SK-N-SH (cell line): ENCODE measurements around the gene TRAF3IP1. TPM values are rescaled to one million over a fixed set of nuclear protein-coding genes. Genes with fewer than 3 reads are reported as not detected.

ENCODE experiments used
- CTCF ChIA-PET: fragments of 300-600, 350-600 bp; formaldehyde crosslinking; extraction: SDS; loops from one replicate; lab custom pipeline; 2021; lab: Yijun Ruan, JAX
- POLR2A ChIA-PET: fragments of 350-600 bp; sonication (Branson Sonifier 250); formaldehyde crosslinking; extraction: SDS; loops from one replicate; lab custom pipeline; 2020; ENCODE audit warnings: antibody characterized with exemption, inconsistent platforms; lab: Yijun Ruan, JAX
- DNase-seq: peaks from one replicate; pipeline ENCODE4 v3.0.0; 2012
- H2AFZ ChIP-seq: fragments of 200-600 bp; sonication (generic); 2 replicates; pipeline ENCODE4 v1.8.1; 2016; ENCODE audit warnings: antibody characterized with exemption, mild to moderate bottlenecking, low read depth
- H3F3A ChIP-seq: fragments of 200-600 bp; sonication (generic); replicated peaks from 2 replicates; pipeline ENCODE3; 2016; ENCODE audit warnings: antibody characterized with exemption, mild to moderate bottlenecking; ENCODE audit not compliant: insufficient read depth
- H3K27ac ChIP-seq, 2 experiments: fragments of 200-500 bp in 1 of 2; fragments of 200-600 bp in 1 of 2; sonication (Bioruptor generic) in 1 of 2; sonication (generic), shearing (Covaris generic) in 1 of 2; 2 replicates each; pipeline versions ENCODE4 v1.5.1 to v1.6.1; 2014 to 2016; ENCODE audit warnings: low read depth in 2 of 2, inconsistent platforms in 1 of 2, low read length in 1 of 2, mild to moderate bottlenecking in 1 of 2, mixed read lengths in 1 of 2
- H3K27me3 ChIP-seq: fragments of 200-600 bp; sonication (generic), shearing (Covaris generic); 2 replicates; pipeline ENCODE4 v1.6.1; 2016; ENCODE audit warnings: mixed run types; ENCODE audit not compliant: insufficient read depth
- H3K36me3 ChIP-seq, 2 experiments: fragments of 200-500 bp in 1 of 2; fragments of 200-600 bp in 1 of 2; sonication (Bioruptor generic) in 1 of 2; sonication (generic) in 1 of 2; replicated peaks in 1 of 2; 2 replicates each; pipeline versions ENCODE3 to v1.5.1; 2014 to 2016; ENCODE audit warnings: low read length in 1 of 2, mild to moderate bottlenecking in 1 of 2; ENCODE audit not compliant: insufficient read depth in 2 of 2, control insufficient read depth in 1 of 2
- H3K4me1 ChIP-seq, 2 experiments: fragments of 200-500 bp in 1 of 2; fragments of 200-600 bp in 1 of 2; sonication (Bioruptor generic) in 1 of 2; sonication (generic), shearing (Covaris generic) in 1 of 2; 2 replicates each; pipeline versions ENCODE4 v1.5.1 to v1.6.1; 2014 to 2016; ENCODE audit warnings: low read depth in 1 of 2, low read length in 1 of 2, mixed run types in 1 of 2; ENCODE audit not compliant: insufficient read depth in 2 of 2, control insufficient read depth in 1 of 2
- H3K4me2 ChIP-seq: fragments of 200-600 bp; sonication (generic), shearing (Covaris generic); 2 replicates; pipeline ENCODE4 v1.6.1; 2017; ENCODE audit warnings: mixed run types
- H3K4me3 ChIP-seq, 2 experiments: fragments of 200-500 bp in 1 of 2; fragments of 200-600 bp in 1 of 2; sonication (Bioruptor generic) in 1 of 2; sonication (generic), shearing (Covaris generic) in 1 of 2; 2 replicates each; pipeline versions ENCODE4 v1.5.1 to v1.8.1; 2014 to 2016; ENCODE audit warnings: low read depth in 2 of 2, inconsistent platforms in 1 of 2, low read length in 1 of 2, mild to moderate bottlenecking in 1 of 2, mixed read lengths in 1 of 2, moderate library complexity in 1 of 2
- H3K79me2 ChIP-seq: fragments of 200-600 bp; sonication (generic); 2 replicates; pipeline ENCODE4 v1.8.1; 2017; ENCODE audit warnings: mild to moderate bottlenecking; ENCODE audit not compliant: insufficient read depth
- H3K9ac ChIP-seq: fragments of 200-600 bp; sonication (generic); 2 replicates; pipeline ENCODE4 v1.6.1; 2017; ENCODE audit warnings: mixed run types
- H3K9me2 ChIP-seq: fragments of 200-600 bp; sonication (generic); 2 replicates; pipeline ENCODE4 v1.6.1; 2017; ENCODE audit warnings: mixed run types
- H3K9me3 ChIP-seq: fragments of 200-600 bp; sonication (generic); 2 replicates; pipeline ENCODE4 v1.6.1; 2017; ENCODE audit warnings: mixed run types, mild to moderate bottlenecking, moderate library complexity
- H4K20me1 ChIP-seq: fragments of 200-600 bp; sonication (generic); 2 replicates; pipeline ENCODE4 v1.6.1; 2017; ENCODE audit warnings: mild to moderate bottlenecking, mixed run types; ENCODE audit not compliant: insufficient read depth
- CHD2 ChIP-seq: fragments of 150-350 bp; IDR thresholded peaks from 2 replicates; pipeline ENCODE4 v1.6.1; 2018; ENCODE audit warnings: low read length; ENCODE audit not compliant: partially characterized antibody
- CTCF ChIP-seq: fragments of 200-600 bp; sonication (generic); IDR thresholded peaks from 2 replicates; pipeline ENCODE4 v1.6.1; 2017; ENCODE audit warnings: antibody characterized with exemption, mild to moderate bottlenecking, moderate library complexity
- ELF1 ChIP-seq: IDR thresholded peaks from 2 replicates; pipeline ENCODE4 v1.4.0; 2012
- EP300 ChIP-seq, 2 experiments: IDR thresholded peaks; 2 replicates each; pipeline versions ENCODE4 v1.4.0 to v1.6.1; 2012; ENCODE audit warnings: borderline replicate concordance in 1 of 2, low read depth in 1 of 2, low read length in 1 of 2
- EZH2phosphoT487 ChIP-seq: fragments of 200-600 bp; sonication (generic); IDR thresholded peaks from 2 replicates; pipeline ENCODE4 v1.6.1; 2017; ENCODE audit warnings: low read depth, mixed run types, mild to moderate bottlenecking, antibody characterized with exemption, moderate library complexity, borderline replicate concordance
- FOXJ3 ChIP-seq: sonication (generic); formaldehyde crosslinking; IDR thresholded peaks from 2 replicates; pipeline ENCODE4 v1.5.1; 2020; ENCODE audit warnings: mild to moderate bottlenecking, missing genetic modification reagents
- FOXM1 ChIP-seq: IDR thresholded peaks from 2 replicates; pipeline ENCODE4 v1.4.0; 2012; ENCODE audit warnings: low read depth, mild to moderate bottlenecking
- GABPA ChIP-seq: IDR thresholded peaks from 2 replicates; pipeline ENCODE4 v1.4.0; 2012; ENCODE audit warnings: low read depth, mild to moderate bottlenecking
- GATA2 ChIP-seq: sonication (generic); formaldehyde crosslinking; IDR thresholded peaks from 2 replicates; pipeline ENCODE4 v1.5.0; 2020; ENCODE audit warnings: mild to moderate bottlenecking, missing genetic modification reagents
- IRF3 ChIP-seq: fragments of 150-350 bp; IDR thresholded peaks from 2 replicates; pipeline ENCODE4 v1.6.1; 2016; ENCODE audit warnings: mild to moderate bottlenecking, low read depth, low read length
- MEF2A ChIP-seq: IDR thresholded peaks from 2 replicates; pipeline ENCODE4 v1.4.0; 2012; ENCODE audit warnings: low read depth, borderline replicate concordance
- NFIC ChIP-seq: IDR thresholded peaks from 2 replicates; pipeline ENCODE4 v1.4.0; 2012; ENCODE audit warnings: borderline replicate concordance
- NRF1 ChIP-seq: IDR thresholded peaks from 2 replicates; pipeline ENCODE4 v1.6.1; 2012; ENCODE audit warnings: low read depth, mild to moderate bottlenecking, low read length
- POLR2AphosphoS5 ChIP-seq: IDR thresholded peaks from 2 replicates; pipeline ENCODE4 v1.6.1; 2012; ENCODE audit warnings: low read depth, low read length
- RAD21 ChIP-seq: IDR thresholded peaks from 2 replicates; pipeline ENCODE4 v1.6.1; 2012; ENCODE audit warnings: mild to moderate bottlenecking, low read length
- RFX5 ChIP-seq: IDR thresholded peaks from 2 replicates; pipeline ENCODE4 v1.6.1; 2012; ENCODE audit warnings: mild to moderate bottlenecking, improper control_type of control experiment, low read length
- TAF1 ChIP-seq: IDR thresholded peaks from 2 replicates; pipeline ENCODE4 v1.6.1; 2012; ENCODE audit warnings: low read depth, mild to moderate bottlenecking, low read length, moderate library complexity, borderline replicate concordance
- TCF12 ChIP-seq: IDR thresholded peaks from 2 replicates; pipeline ENCODE4 v1.4.0; 2012
- YY1 ChIP-seq: IDR thresholded peaks from 2 replicates; pipeline ENCODE4 v1.4.0; 2012; ENCODE audit warnings: low read depth, mild to moderate bottlenecking
- WGBS: methylation state at CpG from one replicate; pipeline ENCODE4 v1.1.6; 2017; ENCODE audit warnings: low lambda C conversion rate; 5-methylcytosine and 5-hydroxymethylcytosine counted together
- polyA plus RNA-seq, 3 experiments: library from polyadenylated mRNA; depleted of rRNA; stranded (reverse); fragments of >200 nt; gene quantifications; 2 replicates each; pipeline ENCODE4 v1.2.3, GENCODE V29; 2012
- TF ChIP-seq, protein P1 (sequence below): IDR thresholded peaks from 2 replicates; pipeline ENCODE4 v1.4.0; 2012; ENCODE audit warnings: low read depth, borderline replicate concordance
- TF ChIP-seq, protein P2 (sequence below): IDR thresholded peaks from 2 replicates; pipeline ENCODE4 v1.4.0; 2012; ENCODE audit warnings: low read depth
- TF ChIP-seq, protein P3 (sequence below): IDR thresholded peaks from 2 replicates; pipeline ENCODE4 v1.4.0; 2012; ENCODE audit warnings: low read depth, borderline replicate concordance

The TRAF3IP1 gene
- polyA plus RNA-seq, 1 of the 3 experiments (the other 2 are of a cell fraction): 15.0 TPM

DNA sequence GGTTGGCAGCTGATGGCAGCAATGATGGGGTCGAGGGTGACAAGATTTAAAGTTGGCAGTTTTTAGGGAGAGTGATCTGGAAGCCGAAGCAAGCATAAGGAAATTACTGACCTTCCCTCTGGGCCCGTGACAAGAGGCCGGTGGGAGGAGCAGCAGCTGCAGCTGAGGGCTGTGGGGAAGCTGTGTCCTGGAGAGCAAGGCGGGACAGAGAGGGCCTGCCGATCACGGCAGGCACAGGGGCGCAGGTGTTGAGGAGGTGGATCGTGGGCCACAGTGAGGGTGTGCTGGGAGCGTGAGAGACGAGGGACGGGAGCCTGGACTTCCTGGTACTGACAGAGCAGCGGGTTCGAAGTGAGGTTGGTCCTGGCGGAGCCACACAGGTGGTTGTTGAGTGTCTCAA is 31.0 kb downstream of the TRAF3IP1 start (continued):
- TF ChIP-seq, protein P1, sequence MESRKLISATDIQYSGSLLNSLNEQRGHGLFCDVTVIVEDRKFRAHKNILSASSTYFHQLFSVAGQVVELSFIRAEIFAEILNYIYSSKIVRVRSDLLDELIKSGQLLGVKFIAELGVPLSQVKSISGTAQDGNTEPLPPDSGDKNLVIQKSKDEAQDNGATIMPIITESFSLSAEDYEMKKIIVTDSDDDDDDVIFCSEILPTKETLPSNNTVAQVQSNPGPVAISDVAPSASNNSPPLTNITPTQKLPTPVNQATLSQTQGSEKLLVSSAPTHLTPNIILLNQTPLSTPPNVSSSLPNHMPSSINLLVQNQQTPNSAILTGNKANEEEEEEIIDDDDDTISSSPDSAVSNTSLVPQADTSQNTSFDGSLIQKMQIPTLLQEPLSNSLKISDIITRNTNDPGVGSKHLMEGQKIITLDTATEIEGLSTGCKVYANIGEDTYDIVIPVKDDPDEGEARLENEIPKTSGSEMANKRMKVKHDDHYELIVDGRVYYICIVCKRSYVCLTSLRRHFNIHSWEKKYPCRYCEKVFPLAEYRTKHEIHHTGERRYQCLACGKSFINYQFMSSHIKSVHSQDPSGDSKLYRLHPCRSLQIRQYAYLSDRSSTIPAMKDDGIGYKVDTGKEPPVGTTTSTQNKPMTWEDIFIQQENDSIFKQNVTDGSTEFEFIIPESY: no peak
- no peak for TF ChIP-seq IRF3
- TF ChIP-seq, all 33 proteins: peak for 0

GRCh38 chr2:238352361-238352760 is 32.0 kb downstream of the TRAF3IP1 start:
- POLR2A ChIA-PET: no interaction called here
- TF ChIP-seq ELF1: no peak
- no peak for TF ChIP-seq EP300 (IDR thresholded peaks at IDR 0.05; ENCODE audit: borderline replicate concordance in 1 of 2, low read depth in 1 of 2, low read length in 1 of 2)
- no peak for TF ChIP-seq RAD21
- no peak for TF ChIP-seq CTCF
- no peak for TF ChIP-seq TAF1
- no peak for TF ChIP-seq CHD2
- no peak for TF ChIP-seq FOXJ3 (CRISPR knock-in tag)
- TF ChIP-seq FOXM1: no peak
- TF ChIP-seq RFX5: no peak
- TF ChIP-seq GABPA: no peak
- TF ChIP-seq, protein P2, sequence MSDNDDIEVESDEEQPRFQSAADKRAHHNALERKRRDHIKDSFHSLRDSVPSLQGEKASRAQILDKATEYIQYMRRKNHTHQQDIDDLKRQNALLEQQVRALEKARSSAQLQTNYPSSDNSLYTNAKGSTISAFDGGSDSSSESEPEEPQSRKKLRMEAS: no peak
- TF ChIP-seq MEF2A: no peak
- no peak for TF ChIP-seq NRF1
- no peak for TF ChIP-seq GATA2 (CRISPR knock-in tag)
- TF ChIP-seq EZH2phosphoT487: no peak
- no peak for TF ChIP-seq YY1
- no peak for TF ChIP-seq NFIC
- TF ChIP-seq, protein P3, sequence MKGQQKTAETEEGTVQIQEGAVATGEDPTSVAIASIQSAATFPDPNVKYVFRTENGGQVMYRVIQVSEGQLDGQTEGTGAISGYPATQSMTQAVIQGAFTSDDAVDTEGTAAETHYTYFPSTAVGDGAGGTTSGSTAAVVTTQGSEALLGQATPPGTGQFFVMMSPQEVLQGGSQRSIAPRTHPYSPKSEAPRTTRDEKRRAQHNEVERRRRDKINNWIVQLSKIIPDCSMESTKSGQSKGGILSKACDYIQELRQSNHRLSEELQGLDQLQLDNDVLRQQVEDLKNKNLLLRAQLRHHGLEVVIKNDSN: no peak
- TF ChIP-seq TCF12: no peak
- TF ChIP-seq POLR2AphosphoS5: no peak
- Histone ChIP-seq H2AFZ (no peak overlapping the region), H3K27ac (no peak overlapping the region), H3K36me3 (peaks cover 26 to 35% of the 10 kb centered on the region in 2 experiments), H3K9me2 (no peaks in the 10 kb centered on the region), H3K4me2 (no peak overlapping the region), H3K4me1 (no peaks in the 10 kb centered on the region; a peak in 1 of 4 replicates), H3K9me3 (no peaks in the 10 kb centered on the region), H3K9ac (no peak overlapping the region), H3K27me3 (no peaks in the 10 kb centered on the region), H4K20me1 (no peaks in the 10 kb centered on the region), H3F3A (no peaks in the 10 kb centered on the region), H3K79me2 (no peaks in the 10 kb centered on the region), H3K4me3 (no peak overlapping the region)
- DNase-seq: peak; percentile 54
- 87% methylated on average over 9 of the region's 9 CpGs for WGBS
- CTCF ChIA-PET: interaction anchor here (1.1 kb wide), 2 partner anchors 8 to 10 kb away, joined by 3 read pairs; no protein-coding TSS in a partner anchor
